Activated T-cell treated with anti-CD3 and anti-CD28 coated beads for 48 hours (primary cell): ENCODE data around the gene EZH2.

Source experiments
- DNase-seq: peaks from one replicate; pipeline ENCODE4 v3.0.0-alpha.2; 2020; ENCODE audit warnings: low read depth

EZH2 gene

DNA sequence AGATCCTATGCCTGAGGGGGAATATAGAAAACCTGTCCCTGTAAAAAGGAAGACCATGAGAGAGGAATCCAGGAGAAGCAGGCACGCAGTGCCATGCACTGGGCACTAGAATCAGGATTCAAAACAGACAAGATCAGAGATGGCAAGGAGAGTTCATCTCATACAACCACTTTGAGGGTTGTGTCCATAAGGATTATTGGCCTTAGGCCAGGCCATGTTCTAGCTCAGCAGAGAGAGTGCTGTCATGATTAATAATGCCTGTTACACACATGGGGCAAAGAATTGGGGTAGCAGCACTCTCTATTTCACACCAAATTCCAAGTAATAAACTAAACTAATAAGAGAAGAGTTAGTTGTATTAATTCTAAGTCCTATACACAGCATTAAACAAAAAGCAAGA is 29.1 kb downstream of the EZH2 start:
- no peak for DNase-seq

DNA sequence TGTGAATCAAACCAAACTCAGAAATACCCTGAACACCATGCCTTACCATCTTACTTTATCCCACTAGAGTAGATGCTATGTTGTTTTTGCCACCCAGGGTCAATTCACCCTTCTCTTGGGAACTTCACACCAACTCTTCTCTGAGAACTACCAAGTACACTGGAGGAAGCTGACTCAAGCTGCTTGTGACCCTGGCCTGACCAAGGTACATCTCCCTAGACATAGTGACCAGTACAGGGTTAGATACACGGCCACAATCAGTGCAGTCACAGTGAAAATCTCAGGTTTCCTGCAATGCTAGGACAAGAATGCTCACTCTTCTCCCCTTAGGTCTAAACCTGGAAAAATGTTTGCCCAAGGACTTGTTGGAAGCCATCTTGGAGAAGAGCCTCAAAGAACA is 31.8 kb downstream of the EZH2 start:
- no peak for DNase-seq

DNA sequence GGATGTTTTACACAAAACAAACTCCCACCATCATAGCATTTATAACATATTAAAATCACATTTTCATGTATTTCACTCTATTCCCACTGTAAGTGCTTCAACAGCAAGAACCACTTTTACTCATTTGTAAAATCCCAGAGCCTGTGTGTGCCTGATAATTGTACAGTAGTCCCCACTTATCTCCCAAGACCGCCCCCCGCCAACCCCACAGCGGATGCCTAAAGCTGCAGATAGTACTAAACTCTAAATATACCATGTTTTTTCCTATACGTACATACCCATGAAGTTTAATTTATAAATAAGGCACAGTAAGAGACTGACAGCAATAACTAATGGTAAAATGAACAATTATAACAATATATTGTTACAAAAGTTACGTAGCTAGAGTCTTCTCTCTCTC is 33.5 kb downstream of the EZH2 start:
- DNase-seq = no peak

DNA sequence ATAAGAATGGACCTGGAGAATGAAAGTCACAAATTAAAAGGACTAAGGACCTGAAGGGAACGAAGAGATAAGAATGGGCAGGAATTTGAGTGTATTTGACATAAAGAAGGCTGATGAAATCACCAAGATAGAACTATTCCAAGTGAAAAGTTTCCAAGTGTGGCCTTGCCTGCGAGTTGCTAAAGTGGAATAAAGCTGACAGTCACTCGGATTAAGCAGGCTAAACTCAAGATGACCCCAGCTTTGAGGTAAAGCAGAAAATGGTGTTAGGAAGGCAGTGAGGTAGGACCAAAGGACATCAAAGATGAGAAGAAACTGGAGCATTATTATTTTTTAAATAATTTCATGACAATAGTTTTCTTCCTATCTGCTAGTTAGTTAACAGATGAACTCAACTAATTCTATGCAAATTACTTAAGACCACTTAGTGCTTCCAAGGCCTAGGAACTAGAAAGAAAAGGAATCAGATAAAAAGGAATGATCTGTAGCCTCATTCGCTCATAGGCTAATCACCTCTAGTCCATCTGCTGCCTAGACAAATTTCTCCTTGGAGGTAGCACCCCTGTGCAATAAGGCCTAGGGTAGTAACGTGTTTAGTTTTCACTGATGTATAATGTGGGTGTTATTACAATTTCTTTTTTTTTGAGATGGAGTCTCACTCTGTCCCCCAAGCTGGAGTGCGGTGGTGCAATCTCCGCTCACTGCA is 34.5 kb downstream of the EZH2 start:
- no peak for DNase-seq

DNA sequence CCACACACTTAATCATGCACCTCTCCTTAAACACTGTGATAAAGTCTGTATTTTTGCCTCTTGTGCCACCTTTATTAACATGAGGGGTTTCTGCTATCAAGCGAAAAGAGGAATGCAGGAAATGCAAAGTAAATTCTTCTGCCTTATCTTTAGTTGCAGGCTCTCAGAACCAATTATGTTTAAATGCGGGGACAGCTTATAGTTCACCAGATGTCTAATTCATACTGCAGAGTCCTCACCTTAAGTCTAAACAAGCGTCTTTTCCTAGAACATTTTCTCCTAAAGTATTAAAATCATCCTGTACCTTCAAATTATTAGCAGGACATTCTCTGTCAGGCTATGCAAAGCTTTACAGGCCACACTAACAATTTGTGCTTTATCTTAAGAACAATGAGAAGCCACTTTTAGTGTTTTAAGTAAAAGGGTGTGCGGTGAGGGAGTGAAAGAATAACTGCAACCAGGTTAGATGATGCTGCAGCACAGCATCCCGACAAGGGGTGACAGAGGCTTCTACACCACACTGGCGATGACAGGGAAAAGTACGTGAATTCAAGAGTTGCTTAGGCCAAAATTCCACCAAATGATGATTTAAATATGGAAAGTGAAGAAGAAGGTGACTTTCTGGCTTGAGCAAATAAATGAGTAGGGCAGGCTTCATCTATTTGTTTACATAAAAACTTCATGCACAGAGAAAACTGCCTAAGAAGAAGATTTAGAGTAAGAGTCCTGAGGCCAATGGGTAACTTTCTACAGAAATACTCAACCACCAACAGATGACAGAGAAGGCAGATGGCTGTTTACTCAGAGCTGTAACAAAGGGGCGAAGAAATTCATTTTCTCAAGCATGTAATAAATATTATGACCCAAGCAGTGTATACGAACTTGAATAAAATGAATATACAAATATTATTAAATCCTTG is 36.0 kb downstream of the EZH2 start:
- no peak for DNase-seq

DNA sequence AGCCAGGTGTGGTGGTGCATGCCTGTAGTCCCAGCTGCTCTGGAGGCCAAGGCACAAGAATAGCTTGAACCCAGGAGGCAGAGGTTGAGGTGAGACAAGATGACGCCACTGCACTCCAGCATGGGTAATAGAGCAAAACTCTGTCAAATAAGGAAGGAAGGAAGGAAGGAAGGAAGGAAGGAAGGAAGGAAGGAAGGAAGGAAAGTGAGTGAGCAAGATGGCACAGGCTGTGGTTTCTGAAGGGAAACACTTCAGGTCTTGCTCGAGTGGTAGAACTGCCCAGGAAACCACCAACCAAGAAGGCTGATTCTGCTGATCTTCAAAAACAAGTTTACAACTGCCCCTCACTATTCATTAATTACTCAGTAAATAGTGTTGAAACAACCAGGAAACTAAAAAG is 45.2 kb downstream of the EZH2 start:
- no peak for DNase-seq

DNA sequence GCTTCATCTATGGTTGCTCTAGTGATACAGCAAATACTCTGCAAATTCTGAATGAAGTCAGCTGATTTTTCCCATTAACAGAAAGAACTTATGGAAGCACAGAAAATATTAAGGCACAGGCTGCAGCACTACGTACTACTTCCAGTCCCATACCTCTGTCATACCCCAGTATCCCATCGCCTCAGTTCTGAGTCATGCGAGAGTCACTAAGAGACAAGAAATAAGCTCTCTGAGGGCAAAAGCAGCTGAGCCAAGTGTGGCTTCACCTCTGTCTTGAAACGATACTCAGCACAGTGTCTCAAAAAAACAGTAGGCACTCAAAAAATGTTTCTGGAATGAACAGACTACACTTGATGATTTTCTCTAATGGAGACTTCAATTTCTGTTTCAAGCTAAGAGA is 48.2 kb downstream of the EZH2 start:
- no peak for DNase-seq

DNA sequence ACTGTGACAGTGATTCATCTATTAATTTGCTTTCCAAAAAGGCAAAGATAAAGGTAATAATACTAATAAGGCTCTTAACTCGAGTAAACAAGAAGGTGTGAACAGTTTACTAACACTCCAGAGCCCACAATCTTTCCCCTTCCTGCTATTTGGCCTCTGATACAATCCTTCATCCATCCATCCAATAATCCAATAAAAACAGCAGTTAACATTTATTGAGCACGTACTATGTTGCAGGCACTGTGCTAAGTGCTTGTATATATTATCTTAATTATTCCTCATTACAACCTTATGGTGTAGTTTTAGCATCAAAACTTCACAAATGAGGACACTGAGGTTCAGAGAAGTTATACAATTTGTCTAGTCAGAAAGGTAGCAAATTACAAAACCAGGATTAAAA is 49.5 kb downstream of the EZH2 start:
- DNase-seq = no peak

DNA sequence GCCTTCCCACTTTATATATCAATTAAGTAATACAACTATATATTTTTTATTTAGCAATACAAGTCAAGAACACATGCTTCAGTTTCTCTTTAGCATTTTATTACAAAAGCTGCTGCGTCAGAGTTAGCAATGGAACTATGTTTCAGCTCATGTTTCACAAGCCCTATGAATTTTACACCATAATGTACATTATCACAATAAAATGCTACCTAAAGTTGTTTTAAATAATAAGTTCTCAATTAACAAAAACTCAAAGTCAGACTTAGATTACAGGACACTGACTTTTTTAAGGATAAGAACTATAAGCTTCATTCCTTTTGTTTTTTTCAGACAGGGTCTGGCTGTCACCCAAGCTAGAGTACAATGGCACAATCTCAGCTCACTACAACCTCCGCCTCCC is 52.3 kb downstream of the EZH2 start:
- DNase-seq = no peak

DNA sequence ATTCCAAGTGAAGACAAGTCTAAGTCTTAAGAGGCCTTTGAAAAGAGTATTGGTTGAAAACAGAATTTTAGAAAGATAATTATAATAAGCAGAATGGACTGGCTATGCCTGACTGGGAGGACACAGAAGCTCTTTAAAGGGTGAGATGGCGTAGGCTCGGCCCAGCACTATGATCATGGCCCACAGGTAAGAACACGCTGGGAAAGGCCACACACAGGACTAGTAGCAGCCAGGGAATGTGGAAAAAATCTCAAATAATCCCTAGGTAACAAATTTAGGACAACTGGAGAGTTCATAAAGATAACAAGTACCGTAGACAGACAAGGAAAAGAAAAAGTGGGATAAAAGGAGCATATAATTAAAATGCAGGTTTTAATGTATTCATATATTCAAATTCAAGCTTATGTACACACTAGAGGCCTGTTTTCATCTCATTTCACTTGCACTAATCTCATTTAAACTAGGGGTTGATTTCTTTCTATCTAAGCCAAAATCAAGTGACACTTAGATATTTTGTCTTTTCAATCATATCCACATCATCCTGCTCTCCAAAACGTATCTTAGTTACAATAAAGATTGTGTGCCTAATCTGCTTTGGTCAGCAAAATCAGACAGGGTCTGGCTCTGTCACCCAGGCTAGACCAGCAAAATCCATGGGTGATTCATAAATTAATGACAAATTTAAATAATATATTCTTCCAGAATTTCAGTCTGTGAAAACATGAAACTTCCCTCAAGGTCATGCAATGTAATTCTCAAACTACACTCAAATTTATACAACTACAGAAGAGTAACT is 53.0 kb downstream of the EZH2 start:
- DNase-seq = no peak

DNA sequence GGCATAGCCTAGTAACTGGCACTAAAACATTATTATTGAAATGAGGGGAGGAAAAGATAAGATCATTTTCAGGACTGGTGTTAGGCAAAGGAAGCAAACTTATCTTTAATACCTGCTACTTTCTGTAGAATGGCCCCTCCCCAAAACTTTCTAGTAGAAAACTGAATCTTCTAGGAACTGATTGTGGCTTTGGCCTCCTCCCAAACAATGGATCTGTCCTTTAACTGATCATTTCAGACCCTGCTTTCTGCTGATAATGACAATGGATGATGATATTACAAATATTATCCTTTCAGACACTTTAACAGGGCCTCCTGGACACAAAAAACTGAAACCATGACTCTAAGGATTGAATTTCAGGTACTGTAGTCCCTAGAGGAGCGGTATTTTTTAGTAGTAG is 55.1 kb downstream of the EZH2 start:
- DNase-seq = no peak

DNA sequence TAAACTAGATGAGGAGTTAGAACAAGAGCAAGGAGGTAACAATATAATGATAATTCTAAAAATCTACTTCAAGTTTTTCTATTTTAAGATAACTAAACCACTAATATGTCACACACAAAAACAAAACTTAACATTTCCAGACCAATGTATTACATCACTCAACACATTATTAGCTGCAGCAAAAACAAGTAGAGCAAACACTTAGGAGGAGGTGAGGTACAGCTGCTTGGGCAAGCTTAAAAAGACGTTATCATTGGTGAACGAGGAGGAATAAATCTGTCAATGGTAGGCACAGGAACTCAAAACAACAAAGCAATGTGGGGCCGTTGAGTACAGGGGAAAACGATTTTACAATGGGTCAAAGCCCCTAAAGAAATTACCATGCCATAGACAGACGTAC is 58.8 kb downstream of the EZH2 start:
- no peak for DNase-seq

DNA sequence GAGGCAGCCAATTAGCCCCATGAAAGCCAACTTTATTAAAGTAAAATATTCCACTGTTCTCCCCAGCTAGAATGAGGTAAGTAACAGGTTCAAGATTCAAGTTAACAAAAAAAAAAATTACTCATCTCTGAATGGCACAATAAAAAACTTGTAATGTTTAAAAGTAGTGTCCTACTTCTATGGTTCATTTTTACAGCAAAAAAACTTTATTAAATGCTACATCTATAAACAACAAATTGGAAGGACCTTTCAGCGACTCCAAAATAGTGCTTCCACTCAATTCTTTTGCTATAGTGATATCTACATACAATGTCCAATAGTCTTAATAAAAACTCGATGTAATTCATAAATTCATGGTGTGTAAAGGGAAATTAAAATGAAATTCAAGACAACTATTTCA is 59.2 kb downstream of the EZH2 start:
- DNase-seq = no peak

DNA sequence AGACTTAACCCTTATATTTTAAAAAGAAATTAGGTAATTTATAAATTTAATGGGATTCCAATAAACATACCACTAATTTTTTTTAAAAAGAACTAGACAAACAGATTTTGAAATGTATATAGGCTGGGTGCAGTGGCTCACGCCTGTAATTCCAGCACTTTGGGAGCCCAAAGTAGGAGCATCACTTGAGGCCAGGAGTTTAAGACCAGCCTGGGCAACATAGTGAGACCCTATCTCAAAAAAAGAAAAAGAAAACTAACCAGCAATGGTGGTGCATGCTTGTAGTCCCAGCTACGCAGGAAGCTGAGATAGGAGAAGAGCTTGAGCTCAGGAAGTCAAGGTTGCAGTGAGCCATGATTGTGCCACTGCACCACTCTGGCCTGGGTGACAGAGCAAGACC is 62.7 kb downstream of the EZH2 start:
- DNase-seq = no peak

DNA sequence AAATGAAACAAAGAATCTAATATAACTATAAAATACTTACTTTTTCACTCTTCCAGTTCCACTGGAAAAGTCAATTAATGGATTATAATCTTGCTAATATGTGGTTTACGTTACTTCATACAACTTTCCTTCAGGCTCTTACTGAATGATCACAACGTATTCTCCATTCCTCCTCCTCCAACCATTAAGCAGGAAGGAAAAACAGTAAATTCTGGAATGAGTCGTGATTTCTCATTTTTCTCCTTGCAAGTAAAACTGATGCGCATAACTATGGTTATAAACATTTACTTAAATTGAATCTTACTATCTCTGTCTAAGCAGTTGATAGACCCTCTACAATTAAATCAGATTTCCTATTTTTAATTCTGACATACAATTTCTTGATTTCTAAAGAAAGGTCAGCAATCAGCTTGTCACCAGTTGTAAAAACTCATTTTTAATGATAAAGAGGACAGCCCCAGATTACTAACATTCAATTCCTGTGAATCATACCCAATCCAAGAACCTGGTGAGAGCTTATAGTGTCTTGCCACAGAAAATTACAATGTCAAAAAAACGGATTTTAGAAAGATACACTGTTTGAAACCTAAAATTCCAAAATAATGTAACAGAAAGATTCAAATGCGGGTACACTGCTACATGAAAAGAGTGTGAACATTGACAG is 64.3 kb downstream of the EZH2 start:
- DNase-seq = no peak

DNA sequence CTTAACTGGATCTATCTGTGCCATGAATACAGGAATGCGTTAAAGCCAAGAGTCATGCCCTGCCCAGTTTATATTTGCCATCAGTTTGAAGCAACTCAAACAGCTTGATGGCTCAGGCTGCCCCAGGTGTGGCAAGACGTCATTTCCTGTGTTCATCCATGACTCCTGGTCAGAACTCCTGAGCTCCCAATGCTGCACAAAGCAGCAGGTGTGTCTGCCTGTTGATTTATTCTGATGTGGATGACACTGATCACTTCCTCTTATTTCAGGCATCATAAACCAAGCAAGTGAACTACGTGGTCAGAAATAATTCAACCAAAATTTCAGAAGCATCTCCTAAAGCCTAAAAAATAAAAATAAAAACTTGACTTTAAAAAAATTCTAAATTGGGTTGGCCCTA is 68.5 kb downstream of the EZH2 start:
- DNase-seq = no peak

DNA sequence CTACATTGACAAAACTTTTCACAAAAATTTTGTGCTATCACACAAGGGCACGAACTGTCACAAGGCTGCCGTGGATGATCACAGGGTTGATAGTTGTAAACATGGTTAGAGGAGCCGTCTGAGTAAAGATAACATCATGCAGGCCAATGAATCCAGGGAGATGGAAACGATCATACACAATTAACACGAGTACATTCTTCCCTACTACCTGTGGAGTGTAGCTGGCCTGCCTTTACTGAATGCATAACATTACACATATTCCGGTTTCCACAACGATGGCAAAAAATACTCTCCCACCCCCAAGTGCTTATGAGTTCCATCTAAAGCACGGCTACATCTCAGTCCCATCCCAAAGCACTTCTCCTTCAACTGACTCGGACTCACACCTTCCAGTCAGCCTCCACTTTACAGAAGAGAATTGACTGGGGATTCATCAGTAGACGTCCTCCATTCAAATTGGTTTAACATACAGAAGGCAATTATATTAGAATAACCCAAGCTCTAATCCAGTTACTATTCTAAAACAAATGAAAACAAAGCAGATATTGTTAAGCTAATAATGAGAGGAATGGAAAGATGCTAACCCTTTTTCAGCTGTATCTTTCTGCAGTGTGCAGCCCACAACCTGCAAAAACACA is 69.0 kb downstream of the EZH2 start:
- DNase-seq = no peak

DNA sequence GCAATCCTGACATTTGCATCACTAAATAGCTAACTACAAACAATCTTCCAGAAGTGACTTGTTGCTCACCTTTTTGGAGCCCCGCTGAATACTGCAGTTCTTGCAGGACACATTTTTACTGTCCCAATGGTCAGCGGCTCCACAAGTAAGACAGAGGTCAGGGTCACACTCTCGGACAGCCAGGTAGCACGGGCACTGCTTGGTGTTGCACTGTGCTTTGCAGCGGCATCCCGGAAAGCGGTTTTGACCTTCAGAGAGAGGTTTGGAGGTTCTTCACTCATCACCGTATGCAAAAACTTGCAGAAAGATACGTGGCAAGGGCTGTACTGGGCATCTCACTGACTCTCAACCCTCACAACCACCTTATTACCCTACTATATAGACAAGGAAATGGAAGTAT is 70.2 kb downstream of the EZH2 start:
- no peak for DNase-seq

DNA sequence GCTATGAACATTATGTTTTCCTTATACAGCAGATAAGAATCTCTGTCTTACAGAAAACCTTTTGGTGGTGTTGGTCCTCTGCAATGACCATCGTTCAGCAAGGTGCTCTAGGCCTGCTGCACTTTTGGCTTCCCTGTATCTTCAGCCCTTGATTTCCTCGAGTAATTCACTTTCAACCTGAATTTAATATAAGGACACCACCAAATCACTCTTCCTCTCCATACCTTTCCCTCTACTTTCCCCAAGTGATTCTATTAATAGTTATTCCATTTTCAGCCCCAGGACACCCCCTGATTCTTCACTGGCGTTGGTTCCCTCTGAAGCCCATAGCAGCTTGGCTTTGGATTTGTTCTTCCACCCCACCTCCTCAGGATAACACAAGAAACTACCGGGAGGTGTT is 72.2 kb downstream of the EZH2 start:
- no peak for DNase-seq

DNA sequence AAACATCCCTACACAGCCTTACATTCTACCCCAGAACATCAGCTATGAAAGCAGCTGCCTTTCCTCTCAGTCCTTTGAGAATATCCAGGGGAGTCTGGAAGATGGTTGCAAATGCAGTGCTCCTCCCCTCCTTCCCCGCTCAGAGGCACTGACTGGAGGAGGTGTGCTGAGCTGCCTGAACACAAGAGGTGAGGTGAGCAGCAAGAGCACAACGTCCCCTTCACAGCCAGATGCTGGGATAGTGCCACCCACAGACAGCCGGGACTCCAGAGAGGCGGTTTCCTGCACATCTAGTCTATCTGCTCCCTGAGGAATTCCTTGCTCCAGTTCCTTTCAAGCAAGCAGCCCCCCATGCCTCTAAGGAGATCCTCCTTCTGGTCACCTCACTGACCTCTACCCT is 74.2 kb downstream of the EZH2 start:
- no peak for DNase-seq

DNA sequence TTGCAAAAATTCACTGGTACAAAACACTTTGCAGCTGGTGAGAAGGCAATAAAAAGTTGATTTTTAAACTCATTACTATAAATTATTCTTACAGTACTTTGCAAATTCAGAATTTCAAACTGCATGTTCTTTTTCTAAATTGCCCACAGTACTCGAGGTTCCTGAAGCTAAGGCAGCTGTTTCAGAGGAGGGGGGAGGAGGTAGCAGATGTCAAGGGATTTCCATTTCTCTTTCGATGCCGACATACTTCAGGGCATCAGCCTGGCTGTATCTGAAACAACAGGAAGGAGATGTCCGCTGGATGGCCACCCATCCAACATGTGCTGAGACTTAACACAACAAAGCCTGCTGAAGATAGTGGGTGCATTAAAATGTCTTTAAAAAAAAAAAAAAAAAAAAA is 76.7 kb downstream of the EZH2 start:
- no peak for DNase-seq

DNA sequence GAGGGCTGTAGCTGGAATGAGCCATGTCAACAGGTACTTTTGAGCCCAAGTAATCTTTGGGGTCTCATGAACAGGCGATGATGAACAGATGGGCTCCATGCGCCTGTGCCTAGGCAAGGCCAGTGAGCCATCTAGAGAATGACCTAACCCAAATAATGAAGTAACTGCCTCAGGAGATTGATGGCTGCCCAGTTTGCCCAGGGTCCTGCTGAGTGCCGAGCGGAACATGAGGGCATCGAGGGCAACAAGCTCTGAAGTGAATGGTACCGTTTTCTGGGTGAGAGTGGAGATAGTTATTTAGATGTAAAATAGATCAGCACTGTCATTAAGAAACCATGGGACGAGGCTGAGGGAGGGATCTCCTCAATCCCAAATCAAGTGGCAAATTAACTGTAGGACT is 77.9 kb downstream of the EZH2 start:
- DNase-seq = no peak
